HG02588 (cell line): Measurements from ENCODE around the gene HLA-DQA2.
"Not testable (repeated sequence)": the region's sequence is repeated elsewhere in the genome, so short reads cannot be mapped to it uniquely, and the experiment has no call there.

ENCODE experiments used
- ATAC-seq: cut with Tn5 transposase; IDR thresholded peaks from one replicate; pipeline ENCODE4 v1.9.1; 2021; ENCODE audit warnings: mild to moderate bottlenecking, moderate library complexity; ENCODE audit not compliant: unreplicated experiment

The HLA-DQA2 gene

GRCh38 chr6:32741031-32741960, at the start of gene HLA-DQA2:
Gene HLA-DQA2 (plus strand): TSS chr6:32741391. CDS start chr6:32741444, 53 bp downstream.
- no peak for ATAC-seq

DNA sequence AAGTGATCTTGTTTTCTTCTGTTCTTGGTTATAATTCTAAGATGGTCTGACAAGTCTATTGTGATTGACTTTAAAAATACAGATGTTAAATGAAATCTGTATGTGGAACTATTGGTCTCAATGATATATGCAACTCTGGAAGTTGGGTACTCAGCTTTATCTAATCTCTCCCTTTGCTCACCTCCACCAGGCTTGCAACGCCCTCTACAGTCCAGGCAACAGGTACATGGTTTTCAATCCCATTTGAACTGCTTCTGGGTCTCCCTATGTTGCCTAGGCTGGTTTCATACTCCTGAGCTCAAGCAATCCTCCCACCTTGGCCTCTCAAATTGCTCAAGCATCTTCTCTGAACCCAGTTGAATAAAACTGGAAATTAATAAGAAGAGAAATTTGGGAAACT, 49.2 kb upstream of the HLA-DQA2 start:
- ATAC-seq, result no peak

DNA sequence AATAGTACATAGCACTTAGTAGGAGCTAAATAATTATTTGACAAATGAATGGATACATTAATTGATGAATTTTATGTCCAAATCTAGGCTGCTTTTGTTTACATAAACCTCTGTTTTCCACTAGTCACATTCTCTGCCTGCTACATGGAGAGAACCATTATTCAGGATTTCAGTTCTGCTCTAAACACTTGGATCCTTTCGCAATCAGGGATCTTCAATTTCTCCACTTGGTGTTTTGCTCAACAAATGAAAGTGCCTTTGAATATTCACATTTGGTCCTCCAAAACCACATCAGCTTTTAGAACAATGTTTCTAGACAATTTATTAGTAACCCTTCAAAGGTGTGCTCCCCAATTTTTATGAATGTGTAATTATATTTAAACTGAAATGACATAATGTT, 44.2 kb upstream of the HLA-DQA2 start:
- no peak for ATAC-seq

GRCh38 chr6:32700391-32701040, 40.7 kb upstream of the HLA-DQA2 start:
- ATAC-seq, result no peak

DNA sequence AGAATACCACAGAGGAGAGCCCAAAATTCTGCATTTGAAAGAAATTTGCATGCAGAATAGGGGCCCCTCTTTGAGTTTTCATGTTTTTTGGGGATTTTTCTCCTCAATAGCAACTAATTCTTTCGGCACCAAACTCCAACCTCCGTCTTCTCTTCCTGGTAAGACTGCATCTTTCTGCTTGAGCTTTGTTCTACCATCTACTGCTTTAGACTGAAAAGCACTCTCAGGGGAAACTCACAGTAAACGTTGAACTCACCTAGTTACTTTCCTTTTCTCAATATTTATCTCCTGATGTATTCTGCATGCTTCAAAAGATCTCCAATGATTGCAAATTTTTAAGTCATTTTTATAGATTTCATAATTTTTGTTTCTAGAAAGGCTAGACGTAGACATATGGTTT, 37.8 kb upstream of the HLA-DQA2 start:
- ATAC-seq, result no peak

- ATAC-seq, result not testable (repeated sequence)
Measured at GRCh38 chr6:32705164-32705563, 36.0 kb upstream of the HLA-DQA2 start.

- no peak for ATAC-seq
Measured at GRCh38 chr6:32709625-32710024, 31.6 kb upstream of the HLA-DQA2 start.

- ATAC-seq, result no peak
Measured at GRCh38 chr6:32713241-32713640, 27.9 kb upstream of the HLA-DQA2 start.

- no peak for ATAC-seq
Measured at GRCh38 chr6:32716396-32716795, 24.8 kb upstream of the HLA-DQA2 start.

DNA sequence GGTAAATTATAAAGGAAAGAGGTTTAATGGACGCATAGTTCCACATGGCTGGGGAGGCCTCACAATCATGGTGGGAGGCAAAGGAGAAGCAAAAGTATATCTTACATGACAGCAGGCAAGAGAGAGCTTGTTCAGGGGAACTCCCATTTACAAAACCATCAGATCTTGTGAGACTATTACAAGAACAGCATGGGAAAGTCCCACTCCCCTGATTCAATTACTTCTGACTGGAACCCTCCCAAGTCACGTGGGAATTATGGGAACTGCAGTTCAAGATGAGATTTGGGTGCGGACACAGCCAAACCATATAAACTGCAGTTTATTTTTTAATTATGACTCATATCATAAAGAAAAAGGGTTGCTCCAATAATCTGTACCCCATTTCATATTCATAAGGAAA, 22.3 kb upstream of the HLA-DQA2 start:
- no peak for ATAC-seq

DNA sequence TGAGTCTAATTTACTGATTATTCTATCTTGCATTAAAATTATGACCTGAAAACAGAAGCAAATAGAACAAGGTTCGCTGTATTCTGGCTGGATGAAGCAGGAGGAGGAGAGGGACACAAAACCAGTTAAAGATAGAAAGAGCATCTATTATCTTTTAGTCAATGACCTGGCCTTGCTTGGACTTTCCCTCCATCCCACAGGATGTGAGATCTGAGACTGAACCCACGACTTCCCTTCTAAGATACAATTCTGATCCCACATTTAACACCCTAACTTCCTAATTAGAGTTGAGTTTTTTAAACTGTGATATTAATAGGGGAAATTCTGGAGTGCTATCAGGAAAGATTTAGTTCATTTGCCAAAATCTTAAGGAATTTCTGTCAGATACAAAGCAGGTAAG, 3.1 kb upstream of the HLA-DQA2 start:
- no peak for ATAC-seq

DNA sequence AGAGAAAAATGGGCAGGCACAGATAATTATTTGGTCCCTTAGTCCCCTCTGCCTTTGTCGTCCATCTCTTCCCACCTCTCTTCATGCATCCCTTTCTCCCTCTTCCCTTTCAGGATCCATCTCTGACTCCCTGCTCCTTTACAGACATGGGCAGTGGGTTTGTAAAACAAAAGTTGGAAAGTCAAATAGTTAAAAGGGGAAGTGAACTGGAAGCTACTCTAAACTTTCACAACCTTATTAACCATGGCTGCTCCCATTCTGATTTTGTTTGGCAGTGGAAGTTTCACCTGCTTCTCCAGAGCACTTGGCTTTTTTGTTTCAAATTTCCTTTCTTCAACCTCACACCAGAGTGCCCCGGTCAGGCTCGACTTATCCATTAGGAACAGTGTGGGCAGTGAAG, 1.2 kb downstream of the HLA-DQA2 start:
- ATAC-seq, result no peak

DNA sequence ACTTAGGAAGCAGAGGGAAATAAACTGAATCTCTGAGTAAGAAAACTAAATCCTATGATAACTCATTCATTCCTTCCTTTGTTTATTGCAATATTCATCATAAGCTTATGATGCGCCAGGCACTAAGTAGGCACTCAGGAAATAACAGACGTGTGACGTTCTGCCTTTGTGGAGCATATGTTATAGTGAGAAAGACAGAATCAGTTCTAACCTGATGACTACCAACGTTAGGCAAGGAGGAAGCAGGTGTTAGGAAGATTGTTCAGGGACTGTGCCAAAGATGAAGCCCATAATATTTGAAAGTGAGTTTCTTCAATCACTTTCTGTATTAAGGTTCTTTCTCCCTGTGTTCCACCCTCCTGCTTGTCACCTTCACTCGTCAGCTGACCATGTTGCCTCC, 3.6 kb downstream of the HLA-DQA2 start:
- no peak for ATAC-seq

- ATAC-seq, result not testable (repeated sequence)
Measured at GRCh38 chr6:32745649-32746048, 4.5 kb downstream of the HLA-DQA2 start.

- no peak for ATAC-seq
Measured at GRCh38 chr6:32752580-32752979, 11.4 kb downstream of the HLA-DQA2 start.

- ATAC-seq, result no peak
Measured at GRCh38 chr6:32759669-32760068, 18.5 kb downstream of the HLA-DQA2 start.

DNA sequence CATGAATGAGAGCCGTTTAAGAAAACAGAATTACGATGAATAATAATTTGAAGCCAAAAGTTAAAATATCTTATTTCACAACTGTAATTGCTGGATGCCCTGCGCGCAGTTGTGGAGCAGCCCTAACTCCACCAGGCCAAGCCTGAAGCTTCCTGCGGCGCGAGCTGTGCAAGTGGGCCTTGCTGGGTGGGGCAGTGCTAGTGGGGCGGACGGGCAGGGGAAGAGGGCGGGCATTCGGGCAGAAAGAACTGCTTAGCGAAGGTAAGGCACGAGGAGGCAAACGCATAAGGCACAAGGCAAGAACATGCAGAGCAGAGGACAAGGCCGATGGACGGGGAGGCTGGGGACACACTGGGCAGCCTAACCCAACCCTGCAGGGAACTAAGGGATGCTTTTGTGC, 19.9 kb downstream of the HLA-DQA2 start:
- ATAC-seq, result no peak

DNA sequence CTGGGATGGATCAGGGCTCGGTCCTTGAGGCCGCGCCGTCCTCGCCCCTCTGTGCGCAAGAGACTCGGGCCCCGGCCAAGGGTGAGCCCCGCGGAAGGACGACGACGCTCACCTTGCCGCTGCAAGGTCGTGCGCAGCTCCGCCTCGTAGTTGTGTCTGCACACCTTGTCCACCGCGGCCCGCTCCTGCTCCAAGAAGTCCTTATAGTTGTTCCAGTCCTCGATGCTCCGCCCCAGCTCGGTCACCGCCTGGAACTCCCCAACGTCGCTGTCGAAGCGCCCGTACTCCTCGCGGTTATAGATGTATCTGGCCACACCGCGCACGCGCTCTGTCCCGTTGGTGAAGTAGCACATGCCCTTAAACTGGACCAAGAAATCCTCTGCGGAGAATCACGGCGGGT, 20.4 kb downstream of the HLA-DQA2 start:
- no peak for ATAC-seq

- ATAC-seq, result no peak
Measured at GRCh38 chr6:32763421-32763820, 22.2 kb downstream of the HLA-DQA2 start, which contains the start of gene HLA-DQB2. Gene HLA-DQB2 (minus strand): TSS chr6:32763532. CDS start chr6:32763470, 62 bp downstream.

DNA sequence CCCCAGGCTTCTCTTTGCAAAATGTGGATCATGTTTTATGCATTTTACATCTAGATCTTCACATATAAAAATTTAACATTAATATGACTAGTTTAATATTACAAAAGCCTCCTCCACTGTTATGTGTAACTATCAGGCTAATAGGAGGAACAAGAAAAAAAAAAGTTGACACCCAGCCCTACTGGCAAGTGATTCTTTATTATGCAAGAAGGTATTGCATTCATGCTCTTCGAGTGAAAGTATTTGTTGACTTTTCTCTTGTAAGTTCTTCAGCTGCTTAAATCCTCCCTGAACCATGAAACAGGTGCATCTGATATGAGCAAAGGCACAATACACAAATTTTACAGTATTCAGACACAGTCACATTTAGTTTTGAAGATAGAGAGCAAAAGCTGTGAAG, 22.9 kb downstream of the HLA-DQA2 start:
- no peak for ATAC-seq

GRCh38 chr6:32772656-32773055, 31.5 kb downstream of the HLA-DQA2 start:
- no peak for ATAC-seq

- ATAC-seq, result no peak
Measured at GRCh38 chr6:32774426-32774825, 33.2 kb downstream of the HLA-DQA2 start.
